HG03378 (cell line): ENCODE data around the gene TTC38.

Experiments used
- ATAC-seq: cut with Tn5 transposase; IDR thresholded peaks from one replicate; pipeline ENCODE4 v1.9.1; 2021; ENCODE audit warnings: mild to moderate bottlenecking, moderate library complexity; ENCODE audit not compliant: unreplicated experiment

TTC38 gene

DNA sequence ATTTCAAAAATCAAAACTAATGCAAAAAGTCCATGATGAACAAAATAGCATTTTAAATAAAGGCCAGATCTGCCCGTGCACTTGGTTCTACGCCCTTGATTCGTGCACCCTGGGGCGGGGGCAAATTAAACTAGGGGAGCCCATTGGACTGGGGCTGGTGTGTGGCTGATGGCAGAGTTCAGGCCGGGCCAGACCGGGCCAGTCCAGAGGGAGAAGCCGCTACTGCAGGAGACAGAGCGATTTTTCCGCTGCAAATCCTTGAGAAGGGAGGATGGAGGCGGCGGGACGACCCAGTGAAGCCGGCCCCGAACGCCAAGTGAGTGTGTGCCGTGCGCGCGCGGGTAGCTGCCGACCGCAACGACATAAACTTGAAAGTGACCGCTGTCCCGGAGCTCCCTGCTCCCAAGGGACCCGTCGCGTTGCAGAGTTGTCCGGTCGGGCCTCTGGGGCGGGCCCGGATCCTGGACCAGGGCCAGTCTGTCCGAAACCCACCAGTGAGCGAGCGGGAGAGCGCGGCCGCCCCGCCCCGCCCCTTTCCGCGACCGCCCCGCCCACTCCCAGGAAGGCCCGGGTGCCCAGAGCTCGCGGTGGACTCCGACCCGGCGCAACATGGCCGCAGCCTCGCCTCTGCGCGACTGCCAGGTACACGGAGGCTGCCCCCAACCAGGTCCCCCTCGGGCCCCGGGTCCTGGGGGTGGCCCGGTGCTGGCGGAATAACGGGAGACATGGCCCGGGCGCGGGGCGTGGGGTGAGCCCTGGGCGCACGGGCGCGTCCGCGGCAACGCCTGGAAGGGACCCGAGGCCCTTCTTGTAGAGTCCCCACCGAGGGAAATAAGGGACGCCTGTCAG lies at the start of gene TTC38:
TSS of gene TTC38 (plus strand) at position 578 of the 849 bp plus-strand sequence. CDS start at position 610, 32 bp downstream.
- no peak for ATAC-seq

DNA sequence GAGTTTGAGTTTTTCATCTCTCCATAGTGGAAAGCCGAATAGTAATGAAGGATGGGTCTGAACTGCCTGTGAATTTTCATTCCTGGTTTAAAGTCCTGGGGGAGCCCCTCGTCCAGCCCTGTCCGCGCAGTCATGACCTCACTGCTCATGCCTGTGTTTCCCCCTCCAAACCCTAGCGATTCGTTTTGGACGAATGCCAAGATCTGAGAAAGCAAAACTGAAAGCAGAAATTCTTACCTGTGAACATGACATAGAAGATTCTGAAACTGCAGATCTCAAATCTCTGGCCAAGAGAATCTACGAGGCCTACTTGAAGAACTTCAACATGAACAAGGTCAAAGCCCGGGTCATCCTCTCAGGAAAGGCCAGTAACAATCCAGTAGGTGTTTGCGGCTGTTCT lies 48.2 kb upstream of the TTC38 start:
- ATAC-seq = no peak

DNA sequence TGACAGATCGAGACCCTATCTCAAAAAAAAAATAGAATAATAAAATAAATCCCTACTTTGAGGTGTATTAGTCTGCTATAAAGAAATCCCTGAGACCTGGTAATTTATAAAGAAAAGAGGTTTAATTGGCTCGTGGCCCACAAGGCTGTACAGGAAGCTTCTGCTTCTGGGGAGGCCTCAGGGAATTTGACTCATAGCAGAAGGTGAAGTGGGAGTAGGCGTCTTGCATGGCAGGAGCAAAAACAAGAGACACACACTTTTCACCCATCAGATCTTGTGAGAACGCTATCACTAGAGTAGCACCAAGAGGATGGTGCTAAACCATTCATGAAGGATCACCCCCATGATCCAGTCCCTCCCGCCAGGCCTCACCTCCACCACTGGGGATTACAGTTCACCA lies 46.9 kb upstream of the TTC38 start:
- ATAC-seq = no peak

DNA sequence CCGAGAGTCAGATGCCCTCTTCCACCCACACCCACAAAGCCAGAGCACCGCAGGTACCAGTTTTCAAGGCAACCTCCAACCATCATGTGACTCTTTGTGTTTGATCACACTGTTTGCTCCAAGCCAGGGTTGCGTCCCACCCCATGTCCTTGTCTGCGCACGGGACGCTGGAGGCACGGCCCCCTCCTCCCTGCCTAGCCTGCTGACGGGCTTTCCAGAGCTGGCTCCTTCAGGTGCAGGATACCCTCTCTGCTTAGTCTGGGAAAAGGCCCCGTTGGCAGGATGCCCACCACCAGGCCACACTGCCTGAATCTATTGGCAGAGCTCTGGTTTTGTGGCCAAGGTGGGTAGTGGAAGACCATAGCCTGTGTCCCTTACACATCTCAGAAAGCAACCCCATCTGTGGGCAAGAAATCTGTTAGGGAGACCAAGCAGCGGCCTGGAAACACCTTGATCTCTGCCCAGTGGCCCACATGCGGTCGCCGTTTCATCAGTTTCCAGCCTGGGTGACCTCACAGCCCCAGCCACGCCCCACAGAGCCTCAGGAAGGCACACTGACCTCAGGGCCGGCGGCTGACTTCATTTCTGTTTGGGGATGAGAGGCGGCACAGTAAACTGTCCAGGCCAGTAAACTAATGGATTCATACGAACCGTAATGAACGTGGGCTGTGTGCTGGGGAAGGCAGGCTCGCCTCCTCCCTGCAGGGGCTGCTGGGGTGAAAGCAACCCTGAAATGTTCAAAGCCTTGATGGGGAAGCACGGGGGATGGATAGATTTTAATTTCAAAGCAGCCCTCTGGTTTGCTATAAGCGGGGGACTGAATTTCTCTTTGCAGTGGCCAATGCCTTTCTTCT lies 43.5 kb upstream of the TTC38 start:
- no peak for ATAC-seq

DNA sequence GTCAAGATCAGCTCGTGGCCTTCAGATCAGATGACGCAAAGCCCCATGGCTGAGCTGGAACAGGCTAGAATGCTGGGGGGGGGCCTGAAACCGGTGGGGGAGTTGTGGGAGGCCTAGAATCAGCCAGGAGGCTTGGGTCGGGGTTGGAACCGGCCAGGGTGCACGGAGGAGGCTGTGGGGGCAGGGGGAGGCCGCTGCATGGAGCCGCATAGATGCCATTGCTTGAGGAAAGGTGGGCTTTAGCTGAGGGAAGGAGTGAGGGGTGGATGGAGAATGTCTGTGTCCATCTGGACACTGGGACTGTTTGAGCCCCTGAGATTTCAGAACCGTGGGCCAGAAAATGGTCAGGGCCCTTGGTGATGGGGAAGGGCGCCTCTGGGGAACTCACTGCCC lies 42.9 kb upstream of the TTC38 start:
- ATAC-seq = no peak

DNA sequence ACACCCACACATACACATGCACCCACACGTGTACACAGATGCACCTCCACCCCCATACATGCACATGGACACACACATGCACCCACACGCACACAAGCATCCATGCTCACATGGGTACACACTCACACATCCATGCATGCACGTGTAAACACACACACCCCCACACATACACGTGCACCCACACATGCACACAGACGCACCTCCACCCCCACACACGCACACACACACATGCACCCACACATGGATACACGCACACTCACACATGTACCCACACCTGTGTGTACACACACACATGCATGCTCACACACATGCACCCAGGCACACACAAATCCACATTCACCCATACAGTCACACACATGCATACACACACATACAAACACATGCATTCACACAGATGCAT lies 42.2 kb upstream of the TTC38 start:
- ATAC-seq = no peak

DNA sequence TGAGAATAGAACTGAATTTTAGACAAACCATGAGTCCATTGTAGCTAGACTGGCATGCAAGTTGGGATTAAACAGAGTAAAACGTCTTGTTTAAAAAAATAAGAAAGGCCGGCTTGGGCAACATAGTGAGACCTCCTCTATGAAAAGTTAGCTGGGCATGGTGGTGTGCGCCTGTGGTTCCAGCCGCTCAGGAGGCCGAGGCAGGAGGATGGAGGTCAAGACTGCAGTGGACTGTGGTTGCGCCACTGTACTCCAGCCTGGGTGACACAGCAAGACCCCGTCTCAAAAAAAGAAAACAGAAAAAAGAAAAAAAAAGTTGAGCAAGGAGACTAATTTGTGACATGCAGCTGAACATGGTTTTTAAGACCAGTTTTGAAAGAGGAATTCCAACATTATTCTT lies 41.2 kb upstream of the TTC38 start:
- no peak for ATAC-seq

DNA sequence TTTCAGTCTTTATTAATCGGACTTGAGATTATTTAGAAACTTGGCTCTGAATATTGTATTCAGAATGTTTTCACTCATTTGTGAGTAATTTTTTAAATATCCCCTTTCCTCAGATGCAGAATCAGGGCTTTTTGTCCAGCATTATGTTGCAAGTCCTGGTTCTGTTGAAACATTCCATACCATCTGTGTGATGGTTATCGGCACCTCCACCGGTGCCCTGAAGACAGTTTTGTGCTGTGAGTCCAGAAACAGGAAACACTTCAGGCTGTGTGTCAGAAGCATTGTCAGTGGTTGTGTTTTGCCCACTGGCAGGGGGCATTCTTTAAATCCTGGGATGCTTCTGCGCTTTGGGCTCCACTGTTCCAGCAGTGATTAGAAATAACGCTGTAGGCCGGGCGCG lies 38.1 kb upstream of the TTC38 start:
- no peak for ATAC-seq

DNA sequence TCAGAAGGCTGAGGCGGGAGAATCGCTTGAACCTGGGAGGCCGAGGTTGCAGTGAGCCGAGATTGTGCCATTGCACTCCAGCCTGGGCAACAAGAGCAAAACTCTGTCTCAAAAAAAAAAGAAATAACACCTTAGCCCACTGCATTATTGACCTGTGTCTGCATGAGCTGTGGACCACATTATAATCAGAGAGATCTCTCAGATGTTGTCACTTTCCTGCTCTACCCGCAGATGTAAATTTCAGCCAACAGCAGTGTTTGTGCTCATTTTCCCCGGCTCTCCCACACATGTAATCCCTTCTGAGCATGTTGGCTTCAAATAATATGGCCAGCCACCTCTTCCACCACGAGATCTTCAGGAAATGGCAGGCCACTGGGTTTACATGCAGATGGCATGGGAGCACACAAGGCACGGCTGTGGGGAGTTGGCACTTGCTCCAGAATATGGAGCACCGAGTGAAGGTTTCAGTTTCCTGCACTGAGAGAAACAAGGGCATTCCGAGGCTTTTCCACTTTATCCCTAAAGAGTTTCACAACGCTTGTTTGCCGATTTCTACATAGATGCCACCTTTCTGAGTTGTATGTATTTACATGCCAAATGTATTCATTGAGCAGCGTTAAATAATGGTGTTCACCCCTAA lies 37.4 kb upstream of the TTC38 start:
- no peak for ATAC-seq

DNA sequence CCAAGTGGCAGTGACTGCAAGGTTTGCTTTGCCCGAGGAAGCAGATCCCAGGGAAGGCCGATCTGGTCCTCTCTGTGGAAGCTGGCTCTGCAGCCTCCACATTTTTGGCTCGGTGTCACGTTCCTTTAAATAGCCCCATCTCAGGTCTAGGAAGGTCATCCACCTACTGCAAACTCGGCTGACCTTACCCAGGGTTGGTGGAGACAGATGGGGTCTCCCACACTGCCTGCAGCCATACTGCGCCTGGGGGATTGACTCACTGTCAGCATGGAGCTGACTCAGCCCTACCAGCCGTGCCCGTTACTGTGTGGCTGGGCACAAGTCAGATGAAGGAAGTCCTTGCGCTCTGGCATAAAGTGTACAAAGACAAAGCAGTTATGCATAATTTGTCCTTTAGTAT lies 34.6 kb upstream of the TTC38 start:
- ATAC-seq = no peak

DNA sequence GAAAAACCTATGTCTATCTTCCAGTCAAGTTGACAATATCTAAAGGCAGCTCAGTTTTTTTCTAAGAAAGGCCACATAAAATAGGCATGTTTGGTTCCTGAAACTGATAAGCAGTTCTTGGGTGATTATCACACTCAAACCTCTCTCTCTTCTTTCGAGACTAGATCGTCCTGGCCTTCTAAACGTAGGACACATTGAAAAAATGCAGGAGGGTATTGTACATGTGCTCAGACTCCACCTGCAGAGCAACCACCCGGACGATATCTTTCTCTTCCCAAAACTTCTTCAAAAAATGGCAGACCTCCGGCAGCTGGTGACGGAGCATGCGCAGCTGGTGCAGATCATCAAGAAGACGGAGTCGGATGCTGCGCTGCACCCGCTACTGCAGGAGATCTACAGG lies 32.8 kb upstream of the TTC38 start:
- ATAC-seq = no peak

DNA sequence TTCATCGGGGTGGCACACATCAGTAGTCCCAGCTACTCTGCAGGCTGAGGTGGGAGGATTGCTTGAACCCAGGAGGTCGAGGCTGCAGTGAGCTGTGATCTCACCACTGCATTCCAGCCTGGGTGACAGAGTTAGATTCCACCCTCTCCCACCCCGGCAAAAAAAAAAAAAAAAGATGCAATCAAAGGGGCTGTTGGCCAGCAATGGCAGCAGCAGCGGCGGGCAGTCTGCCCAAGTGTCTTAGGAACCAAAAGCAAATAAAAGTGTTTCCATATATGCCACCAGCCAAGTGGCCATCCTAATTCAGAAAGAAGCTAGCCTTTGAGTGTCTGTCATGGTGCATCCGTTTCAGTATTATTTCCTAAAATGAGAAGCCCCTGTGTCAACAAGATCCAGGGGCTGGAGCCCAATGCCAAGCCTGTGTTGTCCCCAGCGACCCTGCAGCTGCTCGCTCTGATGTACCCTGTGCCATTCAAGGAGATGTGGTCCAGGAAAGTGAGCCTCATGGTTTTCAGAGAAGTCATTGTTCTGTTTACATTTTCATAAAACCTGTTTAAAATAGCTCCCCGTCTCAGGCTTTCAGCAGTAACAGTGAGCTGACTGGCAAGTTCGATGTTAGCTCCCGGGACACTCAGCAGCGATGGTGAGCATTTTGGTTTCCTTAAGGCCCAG lies 30.2 kb upstream of the TTC38 start:
- no peak for ATAC-seq

DNA sequence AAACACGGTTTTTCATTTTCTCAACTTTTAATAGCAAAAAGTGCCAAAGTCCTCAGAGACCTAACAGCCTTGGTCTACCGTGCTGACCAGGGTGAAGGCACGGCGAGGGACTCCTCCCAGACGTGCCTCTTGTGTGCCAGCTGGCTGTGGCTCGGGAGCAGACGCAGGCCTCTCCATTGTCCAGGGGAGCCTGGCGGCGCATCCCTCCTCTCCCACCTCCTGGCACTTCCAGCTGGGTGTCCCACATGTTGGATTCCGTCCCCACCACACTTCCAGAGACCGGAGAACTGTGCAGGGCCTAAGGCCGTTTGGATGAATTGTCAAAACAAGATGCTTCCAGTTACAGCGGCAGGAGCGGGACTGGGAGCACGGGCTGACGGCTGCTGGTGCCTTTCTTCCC lies 29.3 kb upstream of the TTC38 start:
- no peak for ATAC-seq

DNA sequence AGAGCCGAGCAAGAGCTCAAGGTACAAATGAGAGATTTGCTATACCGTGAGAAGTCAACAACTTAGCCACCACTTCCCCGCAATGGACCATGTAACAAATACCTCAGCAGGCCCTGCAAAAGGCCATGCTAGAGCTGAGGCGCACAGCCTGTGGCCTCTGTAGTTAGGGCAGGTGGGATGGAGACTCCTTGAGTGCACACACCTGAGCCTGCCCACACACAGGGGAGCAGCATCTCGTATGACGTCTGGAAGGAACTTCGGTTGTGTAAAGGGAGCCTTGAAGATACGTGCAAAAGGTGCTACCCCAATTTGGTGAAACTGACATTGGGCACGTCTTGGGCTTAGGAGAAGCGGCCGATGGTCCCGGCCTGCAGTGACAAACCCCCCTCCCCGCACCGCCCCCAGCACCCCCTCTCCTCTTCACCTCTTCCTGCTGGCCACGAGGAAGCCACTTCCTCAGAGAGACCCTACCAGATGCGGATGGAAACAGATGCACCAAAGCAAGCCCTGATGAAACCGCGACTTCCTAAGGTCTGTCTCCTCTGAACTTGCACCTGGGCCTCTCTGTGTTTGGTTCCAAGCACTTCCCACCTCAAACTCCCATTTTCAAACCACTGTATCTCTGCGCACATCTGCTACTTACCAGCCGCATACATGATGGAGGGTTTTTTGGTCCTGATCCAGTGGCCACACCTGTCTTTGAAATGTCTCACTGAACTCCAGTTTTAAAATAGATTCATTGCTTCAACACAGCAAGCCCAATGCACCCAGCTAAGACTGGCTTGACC lies 28.4 kb upstream of the TTC38 start:
- ATAC-seq = no peak

DNA sequence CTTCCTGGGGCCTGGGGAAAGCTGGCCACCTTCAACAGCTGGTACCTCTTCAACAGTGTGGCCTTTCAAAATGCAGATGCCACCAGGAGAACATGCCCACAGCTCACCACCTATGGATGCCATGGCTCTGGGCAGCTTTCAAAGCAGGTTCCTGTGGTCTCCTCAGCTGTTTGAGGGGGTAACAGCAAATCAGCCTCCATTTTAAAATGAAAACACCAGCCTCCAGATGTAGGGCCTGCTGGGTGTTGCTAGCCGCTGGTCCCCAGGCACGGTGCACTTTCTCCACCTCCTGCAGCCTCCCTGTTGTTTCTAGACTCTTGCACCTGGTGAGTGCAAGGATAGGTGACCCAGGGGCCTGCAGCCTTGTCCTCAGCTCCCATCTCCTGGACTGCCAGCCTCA lies 27.7 kb upstream of the TTC38 start:
- ATAC-seq = no peak

DNA sequence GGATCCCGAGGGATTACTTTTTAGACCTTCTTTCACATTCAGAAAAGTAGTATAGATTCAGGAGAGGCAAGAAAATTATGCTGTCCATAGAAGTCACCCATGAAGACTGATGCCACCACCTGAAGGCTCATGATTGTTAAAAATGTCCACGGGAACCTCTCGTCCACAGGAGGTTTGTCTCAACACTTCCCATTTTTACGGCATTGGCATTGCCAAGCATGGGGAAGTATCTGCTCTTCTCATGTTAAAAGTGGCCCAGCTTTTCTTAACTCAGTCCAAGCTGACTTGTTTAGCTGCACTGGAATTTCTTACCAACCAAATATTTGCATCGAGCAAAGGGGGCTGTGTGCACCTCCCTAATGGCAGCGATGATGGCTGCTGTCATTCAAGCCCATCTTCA lies 27.3 kb upstream of the TTC38 start:
- no peak for ATAC-seq

DNA sequence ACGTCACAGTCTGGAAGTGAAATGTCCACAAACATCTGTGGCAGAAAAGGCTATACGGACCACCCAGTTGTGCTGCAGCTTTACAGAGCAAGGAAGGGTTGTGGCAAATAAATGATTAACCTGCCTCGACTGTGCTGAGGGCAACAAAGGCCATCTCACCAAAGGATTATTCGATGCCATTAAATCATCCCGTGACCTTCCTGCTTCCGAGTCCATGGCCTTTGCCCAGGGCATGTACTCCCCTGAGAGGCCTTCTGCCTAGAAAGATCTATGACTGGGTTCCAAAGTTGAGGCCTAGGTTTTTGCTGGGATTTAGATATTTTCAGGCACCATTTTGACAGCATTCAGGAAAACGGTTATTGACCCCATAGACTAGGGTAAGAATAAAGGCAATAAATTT lies 26.9 kb upstream of the TTC38 start:
- ATAC-seq = no peak

DNA sequence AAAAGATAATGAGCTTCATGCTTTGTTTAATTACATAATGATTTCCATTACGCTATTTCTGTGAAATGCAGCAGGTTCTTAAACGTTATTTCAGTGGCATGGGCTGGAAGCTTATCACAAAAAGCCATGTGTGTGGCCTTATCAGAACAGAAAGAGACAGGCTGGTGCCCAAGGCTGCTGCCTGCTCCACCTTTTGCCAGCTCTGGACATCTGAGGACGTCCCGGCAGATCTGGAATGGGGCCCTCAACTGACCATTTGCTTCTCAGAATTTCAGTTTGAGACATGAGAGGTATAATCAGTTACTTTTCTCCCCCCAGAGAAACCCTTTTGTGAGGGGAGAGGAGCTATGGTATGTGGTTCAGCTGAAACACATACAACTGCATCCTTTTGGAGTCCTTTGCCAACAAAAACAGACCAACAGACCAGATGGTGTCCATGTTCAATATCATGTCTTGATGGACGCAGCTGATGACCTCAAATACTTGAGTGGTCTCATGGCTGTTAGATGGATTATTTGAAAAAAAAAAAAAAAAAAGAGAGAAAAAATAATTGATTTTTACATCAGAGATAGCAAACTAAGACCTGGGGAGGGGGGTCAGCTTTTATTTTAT lies 26.3 kb upstream of the TTC38 start:
- ATAC-seq = no peak

DNA sequence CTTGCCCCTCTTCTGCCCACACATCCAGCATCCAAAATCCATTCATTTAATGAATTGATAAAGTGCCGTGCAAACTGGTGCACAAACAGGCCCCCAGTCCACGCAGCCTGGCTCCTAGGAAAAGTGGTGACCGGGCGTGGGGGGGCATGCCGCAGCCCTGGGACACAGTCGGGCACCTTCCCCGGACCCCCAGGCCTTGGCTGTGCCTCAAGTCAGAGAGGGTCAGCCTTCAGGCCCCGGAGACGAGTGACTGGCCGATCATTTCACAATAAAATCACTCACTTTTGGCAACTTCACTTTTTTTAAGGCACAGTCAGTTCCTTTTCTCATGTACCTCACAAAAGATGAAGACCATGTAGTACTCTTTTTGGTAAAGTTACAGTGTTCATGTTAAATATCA lies 25.7 kb upstream of the TTC38 start:
- ATAC-seq = no peak

DNA sequence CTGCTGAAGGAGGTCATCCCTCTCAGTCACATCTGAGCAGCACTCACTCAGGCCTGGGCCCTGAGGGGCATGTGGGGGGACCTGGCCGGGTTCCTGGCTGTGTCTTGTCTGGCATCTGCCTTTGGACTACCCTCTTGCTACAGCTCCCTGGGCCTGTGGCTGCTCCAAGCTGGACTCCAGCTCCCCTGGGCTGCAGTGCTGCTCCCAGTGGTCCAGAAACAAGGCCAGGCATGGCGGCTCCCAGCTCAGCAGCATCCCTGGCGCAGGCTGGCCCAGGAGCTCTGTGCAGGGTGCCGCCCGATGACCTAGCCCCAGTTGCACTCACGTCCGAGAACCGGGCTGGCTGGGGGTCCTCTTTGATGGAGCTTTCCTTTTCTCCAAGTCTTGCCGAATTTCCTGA lies 23.0 kb upstream of the TTC38 start:
- no peak for ATAC-seq
